ENCODE measurements around the gene CSTF2T. TPM values are rescaled to one million over a fixed set of nuclear protein-coding genes. Genes with fewer than 3 reads are reported as not detected.

CSTF2T gene, protein sequence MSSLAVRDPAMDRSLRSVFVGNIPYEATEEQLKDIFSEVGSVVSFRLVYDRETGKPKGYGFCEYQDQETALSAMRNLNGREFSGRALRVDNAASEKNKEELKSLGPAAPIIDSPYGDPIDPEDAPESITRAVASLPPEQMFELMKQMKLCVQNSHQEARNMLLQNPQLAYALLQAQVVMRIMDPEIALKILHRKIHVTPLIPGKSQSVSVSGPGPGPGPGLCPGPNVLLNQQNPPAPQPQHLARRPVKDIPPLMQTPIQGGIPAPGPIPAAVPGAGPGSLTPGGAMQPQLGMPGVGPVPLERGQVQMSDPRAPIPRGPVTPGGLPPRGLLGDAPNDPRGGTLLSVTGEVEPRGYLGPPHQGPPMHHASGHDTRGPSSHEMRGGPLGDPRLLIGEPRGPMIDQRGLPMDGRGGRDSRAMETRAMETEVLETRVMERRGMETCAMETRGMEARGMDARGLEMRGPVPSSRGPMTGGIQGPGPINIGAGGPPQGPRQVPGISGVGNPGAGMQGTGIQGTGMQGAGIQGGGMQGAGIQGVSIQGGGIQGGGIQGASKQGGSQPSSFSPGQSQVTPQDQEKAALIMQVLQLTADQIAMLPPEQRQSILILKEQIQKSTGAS
- 10 to 100 TPM; 31.7 to 38.1 (median 35.3) TPM for polyA plus RNA-seq (ENCODE audit: insufficient read depth in 1 of 5, insufficient read length in 5 of 5, low replicate concordance in 1 of 5)
- long read RNA-seq, donor 1, full-length matches to known transcripts = 65 of 65 reads
- long read RNA-seq, donor 1, partial matches to known transcripts = 0 of 65 reads
- long read RNA-seq, donor 1, other reads (novel, unspliced or antisense) = 0 of 65 reads
- long read RNA-seq, donor 2, full-length matches to known transcripts = 30 of 30 reads
- long read RNA-seq, donor 2, partial matches to known transcripts = 0 of 30 reads
- long read RNA-seq, donor 2, other reads (novel, unspliced or antisense) = 0 of 30 reads
- long read RNA-seq, donor 3, full-length matches to known transcripts = 56 of 56 reads
- long read RNA-seq, donor 3, partial matches to known transcripts = 0 of 56 reads
- long read RNA-seq, donor 3, other reads (novel, unspliced or antisense) = 0 of 56 reads
- long read RNA-seq, donor 4, full-length matches to known transcripts = 25 of 25 reads
- long read RNA-seq, donor 4, partial matches to known transcripts = 0 of 25 reads
- long read RNA-seq, donor 4, other reads (novel, unspliced or antisense) = 0 of 25 reads
- long read RNA-seq, donor 5, full-length matches to known transcripts = 66 of 66 reads
- long read RNA-seq, donor 5, partial matches to known transcripts = 0 of 66 reads
- long read RNA-seq, donor 5, other reads (novel, unspliced or antisense) = 0 of 66 reads
- long read RNA-seq, donor 6, full-length matches to known transcripts = 61 of 61 reads
- long read RNA-seq, donor 6, partial matches to known transcripts = 0 of 61 reads
- long read RNA-seq, donor 6, other reads (novel, unspliced or antisense) = 0 of 61 reads
- long read RNA-seq, donor 7, full-length matches to known transcripts = 35 of 35 reads
- long read RNA-seq, donor 7, partial matches to known transcripts = 0 of 35 reads
- long read RNA-seq, donor 7, other reads (novel, unspliced or antisense) = 0 of 35 reads
- long read RNA-seq, donor 8, full-length matches to known transcripts = 24 of 24 reads
- long read RNA-seq, donor 8, partial matches to known transcripts = 0 of 24 reads
- long read RNA-seq, donor 8, other reads (novel, unspliced or antisense) = 0 of 24 reads

- DNase-seq = peak; percentile 94 to 96
Observed at GRCh38 chr10:51699475-51700227, at the start of gene CSTF2T. Gene CSTF2T, minus strand, starts transcription at chr10:51699595. Its CDS starts 46 bp downstream, at chr10:51699549.

DNA sequence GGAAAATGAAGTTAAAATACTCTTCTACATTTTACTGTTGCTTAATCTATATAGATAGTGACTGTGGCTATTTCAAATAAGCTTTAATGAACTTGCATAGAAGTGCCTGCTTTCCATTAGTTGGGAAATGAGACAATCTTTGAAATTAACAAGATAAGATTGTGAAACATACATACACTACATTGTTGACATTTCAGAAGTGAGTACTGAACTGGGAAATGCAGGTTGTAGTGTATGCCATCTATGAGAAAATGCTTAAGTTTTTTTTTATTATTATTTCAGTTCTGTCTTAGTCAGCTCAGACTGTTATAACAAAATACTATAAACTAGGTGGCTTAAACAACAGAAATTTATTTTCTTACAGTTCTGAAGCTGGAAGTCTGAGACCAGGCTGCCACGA lies 49.6 kb upstream of the CSTF2T start:
- no peak for DNase-seq

GRCh38 chr10:51747216-51747615 lies 47.8 kb upstream of the CSTF2T start:
- DNase-seq = no peak

- no peak for DNase-seq
Observed at GRCh38 chr10:51745397-51745796, 46.0 kb upstream of the CSTF2T start.

DNA sequence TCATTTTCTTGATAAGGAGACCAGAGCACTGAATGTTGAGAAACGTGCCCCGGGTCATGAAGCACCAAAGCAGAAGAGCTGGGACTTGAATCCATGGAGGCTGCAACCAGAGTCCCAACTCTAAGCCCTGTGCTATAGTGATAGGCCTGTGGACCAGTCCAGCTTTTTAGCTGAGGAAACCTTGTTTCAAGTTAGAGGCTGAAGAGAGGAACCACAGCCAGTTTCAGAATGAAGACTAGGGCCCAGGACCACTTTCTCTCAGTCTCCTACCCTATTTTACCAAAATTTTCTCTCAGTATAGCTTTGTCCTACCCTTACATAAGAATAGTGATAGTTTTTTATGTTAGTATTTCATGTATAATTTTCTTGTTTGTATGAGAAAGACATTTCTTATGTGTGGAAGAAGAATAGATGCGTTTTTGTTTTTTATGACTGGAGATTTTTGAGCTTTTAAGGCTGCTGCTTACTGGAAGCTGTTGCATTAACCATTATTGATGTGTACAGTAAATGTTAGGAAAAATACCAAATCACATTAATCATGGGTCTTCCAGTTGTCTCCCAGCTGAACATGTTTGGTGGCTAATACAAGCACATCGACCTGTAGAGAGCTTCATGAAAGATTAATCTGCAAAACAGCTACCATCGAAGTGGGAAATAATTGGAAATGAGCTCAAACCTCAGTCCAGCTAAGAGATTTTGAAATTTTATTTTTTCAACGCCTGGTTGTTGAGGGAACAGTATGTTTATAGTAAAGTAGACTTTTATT lies 45.0 kb upstream of the CSTF2T start:
- no peak for DNase-seq

DNA sequence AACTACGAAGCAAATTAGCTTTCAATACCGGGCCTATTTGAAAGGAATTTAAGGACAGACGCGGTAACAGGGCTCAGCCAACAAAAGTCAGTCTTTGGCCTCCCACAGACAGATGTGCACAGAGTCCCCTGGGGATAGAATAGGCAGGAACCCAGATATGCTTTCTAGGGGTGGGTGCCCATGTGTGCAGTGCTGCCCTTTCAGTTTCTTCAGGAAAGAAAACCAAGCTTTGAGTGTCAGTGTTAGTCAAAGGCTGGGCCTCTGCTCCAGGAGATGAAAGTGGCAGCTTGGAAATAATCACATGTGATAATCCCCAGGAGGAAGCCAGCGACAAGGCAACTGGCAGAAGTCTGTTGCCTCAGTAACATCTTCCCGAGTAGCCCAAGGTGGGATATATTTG lies 43.8 kb upstream of the CSTF2T start:
- DNase-seq = no peak

DNA sequence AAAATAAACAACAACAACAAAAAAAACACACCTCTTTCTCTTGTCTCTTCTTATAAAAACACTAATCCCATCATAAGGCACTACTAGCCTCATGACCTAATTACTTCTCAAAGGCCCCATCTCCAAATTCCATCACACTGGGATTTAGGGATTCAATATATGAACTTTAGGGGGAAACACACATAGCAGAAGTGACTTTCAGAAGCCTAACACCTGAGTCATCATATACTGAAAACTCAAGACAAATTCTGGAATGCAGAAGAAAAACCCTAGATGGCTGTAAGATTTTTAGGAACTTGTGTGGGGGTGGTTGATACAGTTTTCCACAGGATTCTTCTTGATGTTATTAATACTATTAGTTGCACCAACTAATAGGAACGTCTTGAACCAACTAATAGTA lies 33.7 kb upstream of the CSTF2T start:
- no peak for DNase-seq

DNA sequence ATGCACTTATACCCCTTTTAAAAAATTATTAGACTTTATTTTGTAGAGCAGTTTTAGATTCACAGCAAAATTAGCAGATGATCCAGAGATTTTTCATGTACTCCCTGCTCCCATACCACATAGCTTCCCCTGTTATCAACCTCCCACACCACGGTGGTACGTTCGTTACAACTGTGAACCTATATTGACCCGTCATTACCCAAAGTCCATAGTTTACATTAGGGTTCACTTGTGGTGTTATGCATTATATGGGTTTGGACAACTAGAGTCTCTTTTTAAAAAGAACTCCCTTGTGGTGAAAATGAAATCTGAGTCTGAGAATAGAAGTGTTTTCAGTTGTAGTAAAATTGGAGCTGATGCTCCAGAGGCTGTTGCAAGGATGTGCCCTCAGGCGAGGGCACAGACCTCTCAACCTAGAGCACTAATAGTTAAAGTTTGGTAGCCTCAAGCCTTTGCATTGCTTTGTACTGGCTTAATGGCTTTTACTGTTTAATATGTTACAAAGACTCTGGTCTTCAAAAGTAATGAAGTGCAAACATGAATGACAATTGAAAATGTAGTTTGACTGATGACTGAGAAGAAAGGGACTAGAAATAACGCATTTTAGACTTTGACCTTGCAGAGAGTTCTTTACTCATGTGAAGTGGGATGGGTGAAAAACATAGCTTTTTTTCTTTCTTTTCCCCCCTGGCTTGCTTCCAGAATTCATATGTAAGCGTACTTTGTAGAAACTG lies 30.6 kb upstream of the CSTF2T start:
- peak in 1 of 2 donors; percentile 21 for DNase-seq

- DNase-seq = no peak
Observed at GRCh38 chr10:51724038-51724437, 24.6 kb upstream of the CSTF2T start.

DNA sequence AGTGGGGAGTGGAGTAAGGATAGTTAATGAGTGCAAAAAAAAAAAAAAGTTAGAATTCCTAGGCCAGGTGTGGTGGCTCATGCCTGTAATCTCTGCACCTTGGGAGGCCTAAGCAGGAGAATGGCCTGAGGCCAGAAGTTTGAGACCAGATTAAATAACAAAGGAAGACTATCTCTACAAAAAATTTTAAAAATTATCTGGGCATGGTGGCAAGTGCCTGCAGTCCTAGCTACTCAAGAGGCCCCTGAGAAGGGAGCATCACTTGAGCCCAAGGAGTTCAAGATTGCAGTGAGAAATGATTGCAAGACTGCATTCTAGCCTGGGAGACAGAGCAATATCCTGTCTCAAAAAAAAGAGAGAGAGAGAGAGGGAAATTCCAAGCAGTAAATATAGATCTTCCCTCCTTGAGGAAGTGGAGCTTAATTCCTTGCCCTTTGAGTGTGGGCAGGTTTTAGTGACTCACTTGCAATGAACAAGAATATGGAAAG lies 19.5 kb upstream of the CSTF2T start:
- no peak for DNase-seq

DNA sequence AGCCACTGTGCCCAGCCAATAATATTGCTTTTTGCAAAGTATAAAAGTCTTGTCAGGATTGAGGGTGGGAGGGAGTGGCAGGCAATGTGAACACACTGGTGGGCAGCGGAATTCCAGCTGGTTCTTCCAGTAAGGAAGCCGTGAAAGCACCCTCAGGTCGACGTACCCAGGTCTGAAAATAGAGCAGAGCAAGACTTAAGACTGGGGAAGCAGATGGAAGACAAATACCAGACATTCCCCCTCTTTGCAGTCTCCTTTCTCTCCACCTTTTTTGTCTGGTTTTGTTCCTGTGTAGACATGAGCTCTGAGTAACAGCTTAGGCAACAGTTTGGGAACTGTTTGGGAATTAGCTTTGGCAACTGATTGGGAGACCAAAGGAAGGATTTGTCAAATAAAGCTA lies 17.6 kb upstream of the CSTF2T start:
- DNase-seq = no peak

DNA sequence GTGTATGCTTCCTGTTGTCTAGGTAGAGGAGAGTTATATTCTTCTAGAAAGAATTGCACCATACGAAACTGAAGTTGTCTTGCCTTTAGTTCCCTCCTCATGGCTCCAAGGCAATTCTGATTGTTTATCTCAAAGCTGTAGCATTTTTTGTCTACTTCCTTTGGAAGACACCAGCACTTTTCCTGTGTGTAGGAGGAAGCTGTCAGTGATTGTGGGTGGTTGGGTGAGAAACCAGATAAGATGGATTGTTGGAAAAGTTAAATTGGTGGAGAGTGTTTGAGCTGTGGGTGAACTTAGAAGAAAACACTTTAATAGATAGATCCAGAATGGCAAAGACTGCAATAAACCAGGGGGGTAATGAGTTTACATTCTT lies 12.1 kb upstream of the CSTF2T start:
- no peak for DNase-seq

DNA sequence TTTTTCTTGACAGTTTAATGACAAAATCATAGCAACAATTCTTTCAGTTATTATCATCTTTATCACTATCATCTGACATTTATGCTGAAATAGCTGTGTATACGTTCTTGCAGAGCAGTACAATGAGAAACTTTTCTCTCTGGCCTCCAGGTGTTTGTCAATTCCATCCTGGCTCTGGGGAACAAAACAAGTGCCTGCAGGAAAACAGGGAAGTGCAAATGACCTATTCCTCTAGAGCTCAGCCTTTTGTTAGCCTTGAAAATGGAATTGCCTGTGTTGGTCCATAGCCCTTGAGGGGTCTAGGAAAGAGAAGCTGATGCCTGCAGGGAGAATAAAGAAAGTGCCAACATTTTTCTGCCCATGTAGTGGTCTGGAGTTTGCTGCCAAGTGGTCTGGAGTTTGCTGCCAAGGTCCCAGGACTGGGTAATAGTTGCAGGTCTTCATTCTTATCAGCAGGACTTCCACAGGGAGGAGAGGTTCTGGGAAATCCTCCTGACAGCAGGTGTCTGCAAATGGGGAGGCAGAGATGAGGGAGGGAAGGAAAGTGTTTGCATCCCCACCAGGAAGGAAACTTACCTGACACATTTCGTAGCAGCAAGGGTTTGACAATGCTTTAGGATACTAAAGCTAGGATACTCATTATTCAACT lies 10.1 kb upstream of the CSTF2T start:
- no peak for DNase-seq

DNA sequence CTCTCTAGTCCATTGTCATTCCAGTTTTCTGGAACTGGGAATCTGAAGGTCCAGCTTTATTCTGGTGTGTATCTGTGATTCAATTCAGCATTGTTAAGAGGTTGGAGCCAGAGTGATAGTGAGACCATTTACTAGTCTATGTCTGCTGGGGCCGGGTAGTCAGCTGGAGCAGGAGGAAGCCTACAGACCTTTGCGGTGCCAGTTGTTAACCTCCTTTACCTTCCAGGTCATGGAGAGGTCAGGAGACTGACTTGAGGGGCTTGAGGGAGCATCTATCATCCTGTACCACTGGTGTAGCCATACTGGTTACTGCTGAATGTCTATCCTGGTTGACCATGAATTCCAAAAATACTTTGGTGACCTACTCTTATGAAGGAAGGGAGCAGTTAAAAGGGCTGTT lies 9.2 kb upstream of the CSTF2T start:
- no peak for DNase-seq

DNA sequence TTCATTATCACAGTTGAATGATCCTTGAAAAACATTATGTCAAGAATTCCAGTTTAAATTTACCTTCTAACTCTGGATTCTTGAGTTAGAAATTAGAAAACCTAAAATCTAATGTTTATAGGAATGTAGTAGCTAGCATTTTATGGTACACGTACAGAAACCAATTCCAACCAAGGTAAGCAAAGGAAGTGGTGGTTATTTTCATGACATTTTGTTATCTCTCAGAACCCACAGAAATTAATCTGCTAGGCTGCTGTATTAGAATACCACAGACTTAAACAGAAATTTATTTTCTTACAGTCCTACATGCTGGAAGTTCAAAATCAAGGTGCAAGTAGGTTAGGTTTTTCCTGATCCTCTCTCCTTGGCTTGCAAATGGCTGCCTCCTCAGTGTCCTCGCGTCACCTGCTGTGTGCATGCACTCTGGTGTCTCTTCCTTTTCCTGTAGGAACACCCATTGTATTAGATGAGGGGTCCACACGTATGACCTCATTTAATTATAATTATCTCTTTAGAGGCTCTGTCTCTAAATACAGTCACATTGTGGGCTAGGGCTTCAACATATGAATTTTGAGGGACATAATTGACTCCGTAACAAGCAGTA lies 8.5 kb upstream of the CSTF2T start:
- no peak for DNase-seq

DNA sequence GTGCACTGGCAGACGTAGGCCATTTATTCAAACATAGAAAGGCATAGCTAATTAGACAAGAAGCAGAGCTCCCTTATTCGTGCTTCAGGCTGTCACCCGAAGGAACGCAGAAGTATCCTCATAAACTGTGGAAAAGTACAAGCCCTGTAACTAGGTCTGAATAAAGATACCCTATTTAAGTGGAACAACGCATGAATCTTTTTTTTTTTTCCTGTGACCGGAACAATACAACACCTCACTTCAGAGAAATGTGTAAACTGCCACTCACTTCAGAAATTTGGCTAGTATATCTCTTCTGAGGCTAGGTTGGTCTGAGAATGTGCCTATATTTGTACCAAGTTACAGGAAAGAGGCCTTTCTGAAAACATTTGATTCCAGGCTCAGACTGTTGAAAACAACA lies 8.0 kb upstream of the CSTF2T start:
- no peak for DNase-seq

DNA sequence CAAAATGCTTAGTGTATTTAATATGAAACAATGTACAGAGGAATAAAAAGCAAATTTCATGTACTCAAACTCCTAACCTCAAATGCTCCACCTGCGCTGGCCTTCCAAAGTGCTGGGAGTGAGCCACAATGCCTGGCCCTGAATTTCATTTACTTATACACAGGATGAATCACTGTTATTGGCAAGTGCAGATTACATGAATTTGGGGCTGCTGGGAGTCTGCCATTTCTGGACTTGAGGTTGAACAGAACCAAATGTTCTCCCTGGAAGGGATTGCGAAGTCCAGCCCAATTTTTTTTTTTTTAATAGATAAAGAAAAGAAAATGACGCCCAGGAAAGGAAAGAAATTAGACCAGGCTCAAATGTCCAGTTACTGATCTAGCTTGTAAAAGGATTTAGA lies 6.8 kb upstream of the CSTF2T start:
- DNase-seq = peak; percentile 75 to 77

GRCh38 chr10:51705774-51706173 lies 6.4 kb upstream of the CSTF2T start:
- no peak for DNase-seq

Data from right lung (tissue), 10 donors.